Neutrophil (primary cell): ENCODE results near the gene SPAG5.

Experiments
- H3K27ac ChIP-seq: fragments of 200-600 bp; sonication (generic); 2 replicates; pipeline ENCODE4 v1.5.1; 2016; ENCODE audit warnings: mild to moderate bottlenecking, moderate library complexity
- H3K27me3 ChIP-seq: fragments of 200-600 bp; sonication (generic); 2 replicates; pipeline ENCODE4 v1.6.0; 2016; ENCODE audit warnings: mild to moderate bottlenecking
- H3K36me3 ChIP-seq: fragments of 200-600 bp; sonication (generic); 2 replicates; pipeline ENCODE4 v1.5.1; 2017
- H3K4me1 ChIP-seq, 2 experiments: fragments of 200-600 bp in 1 of 2; sonication (generic) in 1 of 2; 1 replicate in 1 of 2; 2 replicates in 1 of 2; pipeline versions ENCODE4 v1.5.1 to v1.6.1; 2013 to 2016; ENCODE audit warnings: low read depth in 1 of 2, low read length in 1 of 2, mild to moderate bottlenecking in 1 of 2, moderate library complexity in 1 of 2; ENCODE audit not compliant: control insufficient read depth in 1 of 2, insufficient read depth in 1 of 2
- H3K4me3 ChIP-seq, 2 experiments: fragments of 200-600 bp in 1 of 2; sonication (generic) in 1 of 2; 1 replicate in 1 of 2; 2 replicates in 1 of 2; pipeline ENCODE4 v1.5.1; 2013 to 2016; ENCODE audit warnings: low read depth in 1 of 2, low read length in 1 of 2, mild to moderate bottlenecking in 1 of 2, moderate library complexity in 1 of 2
- H3K9me3 ChIP-seq: fragments of 200-600 bp; sonication (generic); 2 replicates; pipeline ENCODE4 v1.5.1; 2016
- CTCF ChIP-seq: fragments of 200-600 bp; sonication (generic); IDR thresholded peaks from 2 replicates; pipeline ENCODE4 v1.5.1; 2016; ENCODE audit warnings: antibody characterized with exemption

The SPAG5 gene

GRCh38 chr17:28544402-28545140 lies 54.3 kb downstream of the SPAG5 start:
- H3K4me3 ChIP-seq: no peak overlapping the region
- H3K36me3 ChIP-seq: peaks cover 20% of the 10 kb centered on the region
- H3K27me3 ChIP-seq: no peaks in the 10 kb centered on the region
- H3K27ac ChIP-seq: no peak overlapping the region
- H3K9me3 ChIP-seq: no peaks in the 10 kb centered on the region
- no peak for TF ChIP-seq CTCF
- H3K4me1 ChIP-seq: peaks cover 31 to 32% of the 10 kb centered on the region in 2 experiments

- Histone ChIP-seq H3K4me1 (peaks cover 0 to 1% of the 10 kb centered on the region in 2 experiments), H3K27me3 (no peaks in the 10 kb centered on the region), H3K36me3 (peaks cover 7% of the 10 kb centered on the region), H3K27ac (no peak overlapping the region), H3K4me3 (no peak overlapping the region), H3K9me3 (no peaks in the 10 kb centered on the region)
- no peak for TF ChIP-seq CTCF
Observed at GRCh38 chr17:28541439-28541838, 57.4 kb downstream of the SPAG5 start.

- H3K9me3 ChIP-seq: no peaks in the 10 kb centered on the region
- H3K27ac ChIP-seq: no peak overlapping the region
- no peaks in the 10 kb centered on the region for H3K27me3 ChIP-seq
- no peaks in the 10 kb centered on the region for H3K36me3 ChIP-seq
- H3K4me1 ChIP-seq: no peaks in the 10 kb centered on the region
- H3K4me3 ChIP-seq: no peak overlapping the region
- TF ChIP-seq CTCF: no peak
Observed at GRCh38 chr17:28540231-28540630, 58.6 kb downstream of the SPAG5 start.

GRCh38 chr17:28538296-28538895 lies 60.4 kb downstream of the SPAG5 start:
- no peaks in the 10 kb centered on the region for H3K36me3 ChIP-seq
- H3K27me3 ChIP-seq: no peaks in the 10 kb centered on the region
- no peak for TF ChIP-seq CTCF
- H3K4me3 ChIP-seq: no peak overlapping the region
- H3K4me1 ChIP-seq: no peaks in the 10 kb centered on the region
- H3K9me3 ChIP-seq: no peaks in the 10 kb centered on the region
- H3K27ac ChIP-seq: no peak overlapping the region

- Histone ChIP-seq H3K27ac (no peak overlapping the region), H3K27me3 (no peaks in the 10 kb centered on the region), H3K9me3 (no peaks in the 10 kb centered on the region), H3K4me1 (no peaks in the 10 kb centered on the region), H3K36me3 (no peaks in the 10 kb centered on the region), H3K4me3 (no peak overlapping the region)
- TF ChIP-seq CTCF: no peak
Observed at GRCh38 chr17:28537219-28537610, 61.6 kb downstream of the SPAG5 start.
